ENCODE results near the gene OR13J1.

DNA sequence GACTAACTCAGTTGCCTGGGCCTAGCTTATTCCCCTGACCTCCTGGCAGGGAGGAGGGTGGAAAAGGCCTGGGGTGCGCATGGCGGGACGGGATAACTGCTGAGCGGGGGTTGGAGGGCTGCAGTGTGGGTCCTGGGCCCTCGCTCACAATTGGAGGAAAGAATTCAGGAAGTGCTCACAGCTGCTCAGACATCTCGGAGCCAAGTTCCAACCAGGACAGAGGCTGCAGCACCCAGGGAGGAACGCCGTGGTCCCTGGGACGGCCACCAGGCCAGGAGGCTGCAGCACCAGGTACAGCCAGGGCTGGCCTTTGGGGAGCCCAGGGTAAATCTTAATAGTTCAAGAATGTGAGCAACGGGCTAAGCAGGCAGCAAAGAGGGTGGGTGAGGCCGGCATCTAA is 39.1 kb upstream of the OR13J1 start, which contains the start of gene SPAAR:
- TF ChIP-seq POLR2AphosphoS5 (IDR thresholded peaks at IDR 0.05; ENCODE audit: insufficient read depth in 1 of 2, low read depth in 1 of 2) = no peak
- TF ChIP-seq, protein P1, sequence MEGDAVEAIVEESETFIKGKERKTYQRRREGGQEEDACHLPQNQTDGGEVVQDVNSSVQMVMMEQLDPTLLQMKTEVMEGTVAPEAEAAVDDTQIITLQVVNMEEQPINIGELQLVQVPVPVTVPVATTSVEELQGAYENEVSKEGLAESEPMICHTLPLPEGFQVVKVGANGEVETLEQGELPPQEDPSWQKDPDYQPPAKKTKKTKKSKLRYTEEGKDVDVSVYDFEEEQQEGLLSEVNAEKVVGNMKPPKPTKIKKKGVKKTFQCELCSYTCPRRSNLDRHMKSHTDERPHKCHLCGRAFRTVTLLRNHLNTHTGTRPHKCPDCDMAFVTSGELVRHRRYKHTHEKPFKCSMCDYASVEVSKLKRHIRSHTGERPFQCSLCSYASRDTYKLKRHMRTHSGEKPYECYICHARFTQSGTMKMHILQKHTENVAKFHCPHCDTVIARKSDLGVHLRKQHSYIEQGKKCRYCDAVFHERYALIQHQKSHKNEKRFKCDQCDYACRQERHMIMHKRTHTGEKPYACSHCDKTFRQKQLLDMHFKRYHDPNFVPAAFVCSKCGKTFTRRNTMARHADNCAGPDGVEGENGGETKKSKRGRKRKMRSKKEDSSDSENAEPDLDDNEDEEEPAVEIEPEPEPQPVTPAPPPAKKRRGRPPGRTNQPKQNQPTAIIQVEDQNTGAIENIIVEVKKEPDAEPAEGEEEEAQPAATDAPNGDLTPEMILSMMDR (IDR thresholded peaks at IDR 0.05) = no peak
- TF ChIP-seq POLR2A (IDR thresholded peaks at IDR 0.05) = no peak

All from vagina (tissue), 2 donors.